Endothelial cell of umbilical vein (primary cell): Measurements from ENCODE around the gene SPATA19.

ENCODE experiments used
- CTCF ChIP-seq, 2 donors: IDR thresholded peaks; 1 replicate in 1 of 2; 2 replicates in 1 of 2; pipeline ENCODE4 v1.5.1; 2011; ENCODE audit warnings: low read length in 2 of 2, mild to moderate bottlenecking in 2 of 2, moderate library complexity in 2 of 2, control low read depth in 1 of 2, inconsistent platforms in 1 of 2, low read depth in 1 of 2; ENCODE audit not compliant: insufficient read depth in 1 of 2; ENCODE audit errors: extremely low read depth in 1 of 2
- EZH2 ChIP-seq: IDR thresholded peaks from 2 replicates; pipeline ENCODE4 v1.6.1; 2012; ENCODE audit warnings: borderline replicate concordance, low read depth, mild to moderate bottlenecking, moderate library complexity, low read length, inconsistent platforms; ENCODE audit not compliant: severe bottlenecking
- POLR2A ChIP-seq: IDR thresholded peaks from 2 replicates; pipeline ENCODE4 v1.6.1; 2012; ENCODE audit warnings: low read depth, mild to moderate bottlenecking, control low read depth, low read length

- no peak for TF ChIP-seq EZH2
- no peak for TF ChIP-seq CTCF (IDR thresholded peaks at IDR 0.05; ENCODE audit: extremely low read depth in 1 of 2, insufficient read depth in 1 of 2, low read depth in 1 of 2, low read length in 2 of 2)
- TF ChIP-seq POLR2A, result no peak
Measured at GRCh38 chr11:133811850-133812685, 33.2 kb downstream of the SPATA19 start.
